Astrocyte (in vitro differentiated cells and primary cell): ENCODE results near the gene NR2F2.

Experiments used
- CTCF ChIP-seq: IDR thresholded peaks from 2 replicates; pipeline ENCODE4 v1.5.1; 2011; ENCODE audit warnings: low read depth, mild to moderate bottlenecking, inconsistent platforms, low read length, moderate library complexity; ENCODE audit not compliant: insufficient read depth
- EZH2 ChIP-seq: IDR thresholded peaks from 2 replicates; pipeline ENCODE4 v1.6.1; 2012; ENCODE audit warnings: mild to moderate bottlenecking, low read length, inconsistent platforms; ENCODE audit not compliant: insufficient read depth

- TF ChIP-seq CTCF (no peak), EZH2 (no peak)
Observed at GRCh38 chr15:96341513-96342405, 11.3 kb downstream of the NR2F2 start.
